Fibroblast of lung (primary cell): Measurements from ENCODE around the gene STXBP5L. TPM values are rescaled to one million over a fixed set of nuclear protein-coding genes. Genes with fewer than 3 reads are reported as not detected.
"Not testable (repeated sequence)": the region's sequence is repeated elsewhere in the genome, so short reads cannot be mapped to it uniquely, and the experiment has no call there.

Experiments
- DNase-seq, 2 donors: peaks; one replicate each; pipeline versions ENCODE4 v3.0.0 to v3.0.0-alpha.2; 2010; ENCODE audit warnings: low read depth in 2 of 2
- H2AFZ ChIP-seq: 2 replicates; pipeline ENCODE4 v1.5.1; 2012; ENCODE audit warnings: low read length, control low read depth, inconsistent platforms
- H3K27ac ChIP-seq: 2 replicates; pipeline ENCODE4 v1.5.1; 2011; ENCODE audit warnings: low read length, control low read depth; ENCODE audit not compliant: insufficient read depth
- H3K27me3 ChIP-seq: 2 replicates; pipeline ENCODE4 v1.5.1; 2011; ENCODE audit warnings: mild to moderate bottlenecking, low read length; ENCODE audit not compliant: control insufficient read depth, insufficient read depth
- H3K36me3 ChIP-seq: 2 replicates; pipeline ENCODE4 v1.5.1; 2011; ENCODE audit warnings: low read length; ENCODE audit not compliant: control insufficient read depth, insufficient read depth
- H3K4me1 ChIP-seq: 2 replicates; pipeline ENCODE4 v1.5.1; 2011; ENCODE audit warnings: low read length; ENCODE audit not compliant: control insufficient read depth, insufficient read depth; ENCODE audit errors: extremely low read depth
- H3K4me2 ChIP-seq: 2 replicates; pipeline ENCODE4 v1.5.1; 2011; ENCODE audit warnings: low read length, control low read depth; ENCODE audit not compliant: insufficient read depth; ENCODE audit errors: extremely low read depth
- H3K4me3 ChIP-seq, 4 experiments: fragments of 200-600 bp in 1 of 4; sonication (generic) in 1 of 4; replicated peaks in 1 of 4; 2 replicates each; pipeline ENCODE4 v1.5.1; 2011 to 2016; ENCODE audit warnings: low read length in 4 of 4, low read depth in 3 of 4, mild to moderate bottlenecking in 3 of 4, control low read depth in 2 of 4, inconsistent platforms in 1 of 4, mixed read lengths in 1 of 4; ENCODE audit not compliant: insufficient read depth in 1 of 4; ENCODE audit errors: control extremely low read depth in 1 of 4
- H3K79me2 ChIP-seq: 2 replicates; pipeline ENCODE4 v1.5.1; 2012; ENCODE audit warnings: mild to moderate bottlenecking, low read length, inconsistent platforms; ENCODE audit not compliant: control insufficient read depth, insufficient read depth
- H3K9ac ChIP-seq: 2 replicates; pipeline ENCODE4 v1.5.1; 2011; ENCODE audit warnings: mild to moderate bottlenecking, low read length, control low read depth; ENCODE audit not compliant: insufficient read depth
- H3K9me3 ChIP-seq: 2 replicates; pipeline ENCODE4 v1.5.1; 2012; ENCODE audit warnings: low read depth, low read length; ENCODE audit not compliant: control insufficient read depth, insufficient read depth
- H4K20me1 ChIP-seq: 2 replicates; pipeline ENCODE4 v1.5.1; 2011; ENCODE audit warnings: low read length; ENCODE audit not compliant: control insufficient read depth, insufficient read depth; ENCODE audit errors: extremely low read depth
- EZH2 ChIP-seq: IDR thresholded peaks from 2 replicates; pipeline ENCODE4 v1.5.1; 2012; ENCODE audit warnings: low read length, control low read depth, mild to moderate bottlenecking; ENCODE audit errors: missing control alignments
- polyA plus RNA-seq, 2 donors: library from polyadenylated mRNA; depleted of rRNA in 1 of 2; stranded (reverse) in 1 of 2; unstranded in 1 of 2; fragments of >200 nt; gene quantifications; 2 replicates each; pipeline ENCODE4 v1.2.1, GENCODE V29; 2011 to 2012; ENCODE audit warnings: missing spikeins in 1 of 2
- total RNA-seq: library from RNA; depleted of rRNA; stranded (reverse); fragments of >200 nt; gene quantifications from 2 replicates; pipeline ENCODE4 v1.2.1, GENCODE V29; 2014
- TF ChIP-seq, protein P1 (sequence below), 2 donors: IDR thresholded peaks in 1 of 2; conservative IDR thresholded peaks in 1 of 2; 1 replicate in 1 of 2; 2 replicates in 1 of 2; pipeline ENCODE4 v1.5.1; 2011 to 2012; ENCODE audit warnings: low read length in 2 of 2, control low read depth in 1 of 2, inconsistent platforms in 1 of 2, low read depth in 1 of 2, mild to moderate bottlenecking in 1 of 2

STXBP5L gene
- total and polyA plus RNA-seq, 2 donors (not counting 1 experiment from before 2014, with no cell fraction given) = not detected

DNA sequence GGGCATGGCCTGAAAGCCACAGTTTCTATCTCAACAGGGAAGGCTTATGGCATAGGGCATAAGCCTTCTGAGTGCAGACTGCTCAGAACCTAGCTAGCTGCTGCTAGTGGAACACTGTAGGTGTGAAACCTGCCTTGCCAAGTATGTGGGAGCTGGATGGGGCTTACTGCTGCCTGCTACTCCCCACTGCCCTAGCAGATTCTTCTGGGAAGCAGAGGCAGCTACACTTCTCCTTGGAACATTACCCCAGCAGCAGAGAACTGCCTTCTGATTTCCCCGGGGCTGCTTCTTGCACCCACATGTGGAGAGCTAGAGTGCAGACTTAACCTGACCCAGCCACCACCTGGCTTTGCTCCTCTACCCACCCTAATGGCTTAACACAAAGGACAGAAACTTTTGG is 422.1 kb downstream of the STXBP5L start:
- no peak overlapping the region for H3K4me2 ChIP-seq
- H3K9me3 ChIP-seq = no peaks in the 10 kb centered on the region
- TF ChIP-seq EZH2 = no peak
- TF ChIP-seq, protein P1, sequence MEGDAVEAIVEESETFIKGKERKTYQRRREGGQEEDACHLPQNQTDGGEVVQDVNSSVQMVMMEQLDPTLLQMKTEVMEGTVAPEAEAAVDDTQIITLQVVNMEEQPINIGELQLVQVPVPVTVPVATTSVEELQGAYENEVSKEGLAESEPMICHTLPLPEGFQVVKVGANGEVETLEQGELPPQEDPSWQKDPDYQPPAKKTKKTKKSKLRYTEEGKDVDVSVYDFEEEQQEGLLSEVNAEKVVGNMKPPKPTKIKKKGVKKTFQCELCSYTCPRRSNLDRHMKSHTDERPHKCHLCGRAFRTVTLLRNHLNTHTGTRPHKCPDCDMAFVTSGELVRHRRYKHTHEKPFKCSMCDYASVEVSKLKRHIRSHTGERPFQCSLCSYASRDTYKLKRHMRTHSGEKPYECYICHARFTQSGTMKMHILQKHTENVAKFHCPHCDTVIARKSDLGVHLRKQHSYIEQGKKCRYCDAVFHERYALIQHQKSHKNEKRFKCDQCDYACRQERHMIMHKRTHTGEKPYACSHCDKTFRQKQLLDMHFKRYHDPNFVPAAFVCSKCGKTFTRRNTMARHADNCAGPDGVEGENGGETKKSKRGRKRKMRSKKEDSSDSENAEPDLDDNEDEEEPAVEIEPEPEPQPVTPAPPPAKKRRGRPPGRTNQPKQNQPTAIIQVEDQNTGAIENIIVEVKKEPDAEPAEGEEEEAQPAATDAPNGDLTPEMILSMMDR (conservative IDR thresholded peaks at IDR 0.05 in 1 of 2, IDR thresholded peaks at IDR 0.05 in 1 of 2; ENCODE audit: low read depth in 1 of 2, low read length in 2 of 2) = no peak
- no peak for DNase-seq
- no peaks in the 10 kb centered on the region for H4K20me1 ChIP-seq
- no peak overlapping the region for H3K27ac ChIP-seq
- H3K9ac ChIP-seq = no peak overlapping the region
- no peaks in the 10 kb centered on the region for H3K36me3 ChIP-seq
- no peaks in the 10 kb centered on the region for H3K79me2 ChIP-seq
- no peak overlapping the region for H2AFZ ChIP-seq
- no peaks in the 10 kb centered on the region for H3K27me3 ChIP-seq
- no peaks in the 10 kb centered on the region for H3K4me1 ChIP-seq
- H3K4me3 ChIP-seq = no peak overlapping the region

DNA sequence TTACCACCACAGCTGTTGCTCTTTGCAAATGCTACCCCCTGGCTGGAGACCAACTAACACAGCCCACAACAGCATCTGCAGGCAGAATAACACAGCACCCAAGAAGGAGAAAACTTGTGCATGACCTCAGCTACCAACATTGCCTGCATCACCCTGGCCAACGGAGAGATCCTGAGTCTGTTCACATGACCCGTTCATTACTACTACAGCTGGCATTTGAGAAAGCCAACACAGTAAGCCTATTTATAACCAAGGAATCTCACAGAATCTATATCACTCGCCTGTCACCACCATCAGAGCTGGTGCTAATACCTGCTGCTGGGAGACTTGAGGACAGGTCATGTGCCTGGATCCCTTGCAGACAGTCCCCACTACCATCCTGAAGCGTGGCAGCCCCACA is 422.6 kb downstream of the STXBP5L start:
- Histone ChIP-seq H3K36me3 (no peaks in the 10 kb centered on the region), H3K9me3 (no peaks in the 10 kb centered on the region), H2AFZ (no peak overlapping the region), H3K27ac (no peak overlapping the region), H4K20me1 (no peaks in the 10 kb centered on the region), H3K9ac (no peak overlapping the region), H3K4me1 (no peaks in the 10 kb centered on the region), H3K4me3 (no peak overlapping the region), H3K27me3 (no peaks in the 10 kb centered on the region), H3K79me2 (no peaks in the 10 kb centered on the region), H3K4me2 (no peak overlapping the region)
- TF ChIP-seq EZH2 = no peak
- TF ChIP-seq, protein P1 (conservative IDR thresholded peaks at IDR 0.05 in 1 of 2, IDR thresholded peaks at IDR 0.05 in 1 of 2; ENCODE audit: low read depth in 1 of 2, low read length in 2 of 2) = no peak
- peak in 1 of 2 donors; percentile 0 for DNase-seq

DNA sequence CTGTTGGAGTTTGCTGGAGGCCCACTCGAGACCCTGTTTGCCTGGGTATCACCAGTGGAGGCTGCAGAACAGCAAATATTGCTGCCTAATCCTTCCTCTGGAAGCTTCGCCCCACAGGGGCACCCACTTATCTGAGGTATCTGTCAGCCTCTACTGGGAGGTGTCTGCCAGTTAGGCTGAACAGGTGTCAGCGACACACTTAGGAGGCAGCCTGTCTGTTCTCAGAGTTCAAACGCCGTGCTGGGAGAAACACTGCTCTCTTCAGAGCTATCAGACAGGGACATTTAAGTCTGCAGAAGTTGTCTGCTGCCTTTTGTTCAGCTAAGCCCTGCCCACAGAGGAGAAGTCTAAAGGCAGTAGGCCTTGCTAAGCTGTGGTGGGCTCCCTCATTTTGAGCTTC is 448.0 kb downstream of the STXBP5L start:
- not testable (repeated sequence) for H3K27ac ChIP-seq, H3K9ac ChIP-seq

More for the DNA sequence above, 448.0 kb downstream of the STXBP5L start:
- H4K20me1 ChIP-seq, H3K79me2 ChIP-seq, H3K4me3 ChIP-seq, DNase-seq, H3K36me3 ChIP-seq, H3K4me1 ChIP-seq, H2AFZ ChIP-seq, H3K9me3 ChIP-seq, H3K27me3 ChIP-seq, H3K4me2 ChIP-seq: not testable (repeated sequence)
